Measurements from ENCODE around the gene ASGR1.

- no peak for TF ChIP-seq POLR2A (IDR thresholded peaks at IDR 0.05)
- no peak for TF ChIP-seq CTCF (IDR thresholded peaks at IDR 0.05)
- no peak for TF ChIP-seq POLR2AphosphoS5 (IDR thresholded peaks at IDR 0.05)
- TF ChIP-seq EP300 (IDR thresholded peaks at IDR 0.05): no peak
These were observed 7.1 kb upstream of the ASGR1 start for GRCh38 chr17:7186241-7186640.
